ENCODE results near the gene SLC7A7.

DNA sequence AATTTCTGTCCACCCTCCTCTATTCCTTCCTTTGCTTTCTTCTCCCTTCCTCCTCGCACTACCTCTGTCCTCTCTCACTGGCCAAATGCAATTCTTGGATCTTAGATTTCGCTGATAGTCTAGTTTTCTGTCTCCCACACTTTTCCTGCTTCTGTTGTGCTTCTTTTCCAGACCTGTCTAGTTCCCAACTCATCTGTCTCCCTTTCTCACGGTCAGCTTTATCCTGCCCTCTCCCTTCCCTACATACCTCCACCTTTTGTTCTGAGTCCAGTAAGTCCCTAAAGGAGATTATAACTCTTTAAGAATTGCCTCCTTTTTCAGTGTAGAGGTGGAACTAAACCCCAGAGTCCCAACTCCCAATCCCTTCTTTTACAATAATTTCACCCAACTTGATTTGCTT, 20.3 kb upstream of the SLC7A7 start:
- TF ChIP-seq, protein P1, sequence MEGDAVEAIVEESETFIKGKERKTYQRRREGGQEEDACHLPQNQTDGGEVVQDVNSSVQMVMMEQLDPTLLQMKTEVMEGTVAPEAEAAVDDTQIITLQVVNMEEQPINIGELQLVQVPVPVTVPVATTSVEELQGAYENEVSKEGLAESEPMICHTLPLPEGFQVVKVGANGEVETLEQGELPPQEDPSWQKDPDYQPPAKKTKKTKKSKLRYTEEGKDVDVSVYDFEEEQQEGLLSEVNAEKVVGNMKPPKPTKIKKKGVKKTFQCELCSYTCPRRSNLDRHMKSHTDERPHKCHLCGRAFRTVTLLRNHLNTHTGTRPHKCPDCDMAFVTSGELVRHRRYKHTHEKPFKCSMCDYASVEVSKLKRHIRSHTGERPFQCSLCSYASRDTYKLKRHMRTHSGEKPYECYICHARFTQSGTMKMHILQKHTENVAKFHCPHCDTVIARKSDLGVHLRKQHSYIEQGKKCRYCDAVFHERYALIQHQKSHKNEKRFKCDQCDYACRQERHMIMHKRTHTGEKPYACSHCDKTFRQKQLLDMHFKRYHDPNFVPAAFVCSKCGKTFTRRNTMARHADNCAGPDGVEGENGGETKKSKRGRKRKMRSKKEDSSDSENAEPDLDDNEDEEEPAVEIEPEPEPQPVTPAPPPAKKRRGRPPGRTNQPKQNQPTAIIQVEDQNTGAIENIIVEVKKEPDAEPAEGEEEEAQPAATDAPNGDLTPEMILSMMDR (IDR thresholded peaks at IDR 0.05), result no peak
- TF ChIP-seq POLR2A (IDR thresholded peaks at IDR 0.05), result no peak
